ENCODE results near the gene CDC42EP2. TPM values are rescaled to one million over a fixed set of nuclear protein-coding genes. Genes with fewer than 3 reads are reported as not detected.
"Not testable (repeated sequence)": the region's sequence is repeated elsewhere in the genome, so short reads cannot be mapped to it uniquely, and the experiment has no call there.

The CDC42EP2 gene
- total RNA-seq, 1 donor from 2014 or later: 21.0 TPM

GRCh38 chr11:65320386-65321075 lies 5.9 kb downstream of the CDC42EP2 start:
- DNase-seq (ENCODE audit: low spot score): no peak

GRCh38 chr11:65321076-65321475 lies 6.4 kb downstream of the CDC42EP2 start:
- DNase-seq (ENCODE audit: low spot score): no peak

GRCh38 chr11:65321828-65322485 lies 7.3 kb downstream of the CDC42EP2 start:
- no peak for DNase-seq (ENCODE audit: low spot score)

GRCh38 chr11:65323813-65324212 lies 9.1 kb downstream of the CDC42EP2 start:
- DNase-seq (ENCODE audit: low spot score): no peak

GRCh38 chr11:65325435-65325834 lies 10.8 kb downstream of the CDC42EP2 start:
- no peak for DNase-seq (ENCODE audit: low spot score)

- no peak for DNase-seq (ENCODE audit: low spot score)
Observed at GRCh38 chr11:65327021-65327420, 12.4 kb downstream of the CDC42EP2 start.

GRCh38 chr11:65329478-65329877 lies 14.8 kb downstream of the CDC42EP2 start:
- DNase-seq (ENCODE audit: low spot score): no peak

- DNase-seq (ENCODE audit: low spot score): peak; percentile 91
Observed at GRCh38 chr11:65329944-65330403, 15.3 kb downstream of the CDC42EP2 start.

GRCh38 chr11:65330544-65330943 lies 15.9 kb downstream of the CDC42EP2 start:
- no peak for DNase-seq (ENCODE audit: low spot score)

GRCh38 chr11:65332591-65332990 lies 17.9 kb downstream of the CDC42EP2 start:
- not testable (repeated sequence) for DNase-seq (ENCODE audit: low spot score)

GRCh38 chr11:65334696-65335295 lies 20.1 kb downstream of the CDC42EP2 start:
- no peak for DNase-seq (ENCODE audit: low spot score)

- DNase-seq (ENCODE audit: low spot score): no peak
Observed at GRCh38 chr11:65338676-65339075, 24.0 kb downstream of the CDC42EP2 start.

GRCh38 chr11:65340226-65340625 lies 25.6 kb downstream of the CDC42EP2 start:
- DNase-seq (ENCODE audit: low spot score): no peak

GRCh38 chr11:65341856-65342255 lies 27.2 kb downstream of the CDC42EP2 start:
- DNase-seq (ENCODE audit: low spot score): no peak

- no peak for DNase-seq (ENCODE audit: low spot score)
Observed at GRCh38 chr11:65351511-65351910, 36.8 kb downstream of the CDC42EP2 start.

GRCh38 chr11:65352783-65353182 lies 38.1 kb downstream of the CDC42EP2 start:
- no peak for DNase-seq (ENCODE audit: low spot score)

GRCh38 chr11:65353376-65353775 lies 38.7 kb downstream of the CDC42EP2 start:
- no peak for DNase-seq (ENCODE audit: low spot score)

GRCh38 chr11:65353900-65354264 lies 39.2 kb downstream of the CDC42EP2 start:
- DNase-seq (ENCODE audit: low spot score): no peak

- peak; percentile 97 for DNase-seq (ENCODE audit: low spot score)
Observed at GRCh38 chr11:65354265-65355012, 39.8 kb downstream of the CDC42EP2 start, which contains the start of gene TIGD3. Gene TIGD3 (plus strand): TSS chr11:65354751. CDS start chr11:65355809, 1,058 bp downstream.

- no peak for DNase-seq (ENCODE audit: low spot score)
Observed at GRCh38 chr11:65355013-65355775, 40.5 kb downstream of the CDC42EP2 start.

GRCh38 chr11:65355776-65356393 lies 41.2 kb downstream of the CDC42EP2 start:
- no peak for DNase-seq (ENCODE audit: low spot score)
